ENCODE data around the gene PANK3. TPM values are rescaled to one million over a fixed set of nuclear protein-coding genes. Genes with fewer than 3 reads are reported as not detected.
"Not testable (repeated sequence)": the region's sequence is repeated elsewhere in the genome, so short reads cannot be mapped to it uniquely, and the experiment has no call there.

Gene PANK3
- polyA plus RNA-seq, 4 donors = 16.3 to 55.3 (median 25.2) TPM

GRCh38 chr5:168553377-168554130 lies 25.6 kb downstream of the PANK3 start:
- H3K27me3 ChIP-seq (ENCODE audit: control insufficient read depth in 3 of 3, insufficient read depth in 3 of 3, low read length in 3 of 3) = no peaks in the 10 kb centered on the region
- no peak overlapping the region for H3K27ac ChIP-seq (ENCODE audit: low read depth in 1 of 3, low read length in 2 of 3)
- H3K9me3 ChIP-seq (ENCODE audit: control insufficient read depth in 2 of 2, insufficient read depth in 1 of 2, low read depth in 1 of 2, low read length in 1 of 2) = no peaks in the 10 kb centered on the region
- DNase-seq (no peak), FAIRE-seq (no peak)
- H3K4me1 ChIP-seq (ENCODE audit: control insufficient read depth in 3 of 3, insufficient read depth in 2 of 3, low read depth in 1 of 3, low read length in 2 of 3) = no peaks in the 10 kb centered on the region
- no peak overlapping the region for H3K4me3 ChIP-seq (ENCODE audit: low read depth in 1 of 3, low read length in 3 of 3)
- peaks cover 7 to 21% (median 13%) of the 10 kb centered on the region in 3 donors for H3K36me3 ChIP-seq (ENCODE audit: control insufficient read depth in 3 of 3, insufficient read depth in 2 of 3, low read depth in 1 of 3, low read length in 3 of 3)
- WGBS, 3 donors = 91 to 93% (median 92%) methylated on average over 2 of the region's 2 CpGs

- Histone ChIP-seq H3K4me3 (ENCODE audit: low read depth in 1 of 3, low read length in 3 of 3) (no peak overlapping the region), H3K27ac (ENCODE audit: low read depth in 1 of 3, low read length in 2 of 3) (no peak overlapping the region), H3K36me3 (ENCODE audit: control insufficient read depth in 3 of 3, insufficient read depth in 2 of 3, low read depth in 1 of 3, low read length in 3 of 3) (peaks cover 7 to 13% (median 9%) of the 10 kb centered on the region in 3 donors), H3K4me1 (ENCODE audit: control insufficient read depth in 3 of 3, insufficient read depth in 2 of 3, low read depth in 1 of 3, low read length in 2 of 3) (no peaks in the 10 kb centered on the region), H3K9me3 (ENCODE audit: control insufficient read depth in 2 of 2, insufficient read depth in 1 of 2, low read depth in 1 of 2, low read length in 1 of 2) (no peaks in the 10 kb centered on the region), H3K27me3 (ENCODE audit: control insufficient read depth in 3 of 3, insufficient read depth in 3 of 3, low read length in 3 of 3) (no peaks in the 10 kb centered on the region)
- no peak for DNase-seq
- FAIRE-seq = no peak
- 53 to 79% (median 74%) methylated on average over 1 of the region's 1 CpG for WGBS, 3 donors
Measured at GRCh38 chr5:168552146-168552545, 27.0 kb downstream of the PANK3 start.

GRCh38 chr5:168550656-168551055 lies 28.5 kb downstream of the PANK3 start:
- Histone ChIP-seq H3K4me3 (ENCODE audit: low read depth in 1 of 3, low read length in 3 of 3) (no peak overlapping the region), H3K27ac (ENCODE audit: low read depth in 1 of 3, low read length in 2 of 3) (no peak overlapping the region), H3K4me1 (ENCODE audit: control insufficient read depth in 3 of 3, insufficient read depth in 2 of 3, low read depth in 1 of 3, low read length in 2 of 3) (no peaks in the 10 kb centered on the region), H3K9me3 (ENCODE audit: control insufficient read depth in 2 of 2, insufficient read depth in 1 of 2, low read depth in 1 of 2, low read length in 1 of 2) (no peaks in the 10 kb centered on the region), H3K36me3 (ENCODE audit: control insufficient read depth in 3 of 3, insufficient read depth in 2 of 3, low read depth in 1 of 3, low read length in 3 of 3) (peaks cover 3 to 17% (median 9%) of the 10 kb centered on the region in 3 donors), H3K27me3 (ENCODE audit: control insufficient read depth in 3 of 3, insufficient read depth in 3 of 3, low read length in 3 of 3) (no peaks in the 10 kb centered on the region)
- DNase-seq (no peak), FAIRE-seq (no peak)

GRCh38 chr5:168549554-168549953 lies 29.6 kb downstream of the PANK3 start:
- WGBS, 3 donors = 95 to 97% (median 96%) methylated on average over 7 of the region's 7 CpGs

GRCh38 chr5:168537176-168537575 lies 42.0 kb downstream of the PANK3 start:
- DNase-seq (no peak), FAIRE-seq (no peak)
- Histone ChIP-seq H3K9me3 (ENCODE audit: control insufficient read depth in 2 of 2, insufficient read depth in 1 of 2, low read depth in 1 of 2, low read length in 1 of 2) (no peaks in the 10 kb centered on the region), H3K4me3 (ENCODE audit: low read depth in 1 of 3, low read length in 3 of 3) (no peak overlapping the region), H3K27me3 (ENCODE audit: control insufficient read depth in 3 of 3, insufficient read depth in 3 of 3, low read length in 3 of 3) (peaks cover 0 to 5% (median 0%) of the 10 kb centered on the region in 3 donors), H3K36me3 (ENCODE audit: control insufficient read depth in 3 of 3, insufficient read depth in 2 of 3, low read depth in 1 of 3, low read length in 3 of 3) (no peaks in the 10 kb centered on the region), H3K4me1 (ENCODE audit: control insufficient read depth in 3 of 3, insufficient read depth in 2 of 3, low read depth in 1 of 3, low read length in 2 of 3) (no peaks in the 10 kb centered on the region), H3K27ac (ENCODE audit: low read depth in 1 of 3, low read length in 2 of 3) (no peak overlapping the region)
- 55 to 69% (median 58%) methylated on average over 2 of the region's 2 CpGs for WGBS, 3 donors

More at GRCh38 chr5:168549554-168549953, 29.6 kb downstream of the PANK3 start:
- Histone ChIP-seq H3K36me3 (ENCODE audit: control insufficient read depth in 3 of 3, insufficient read depth in 2 of 3, low read depth in 1 of 3, low read length in 3 of 3) (peaks cover 3 to 17% (median 9%) of the 10 kb centered on the region in 3 donors), H3K4me1 (ENCODE audit: control insufficient read depth in 3 of 3, insufficient read depth in 2 of 3, low read depth in 1 of 3, low read length in 2 of 3) (no peaks in the 10 kb centered on the region), H3K27me3 (ENCODE audit: control insufficient read depth in 3 of 3, insufficient read depth in 3 of 3, low read length in 3 of 3) (no peaks in the 10 kb centered on the region), H3K4me3 (ENCODE audit: low read depth in 1 of 3, low read length in 3 of 3) (no peak overlapping the region), H3K9me3 (ENCODE audit: control insufficient read depth in 2 of 2, insufficient read depth in 1 of 2, low read depth in 1 of 2, low read length in 1 of 2) (no peaks in the 10 kb centered on the region), H3K27ac (ENCODE audit: low read depth in 1 of 3, low read length in 2 of 3) (no peak overlapping the region)
- no peak for DNase-seq
- no peak for FAIRE-seq

GRCh38 chr5:168534351-168534750 lies 44.8 kb downstream of the PANK3 start:
- H3K27me3 ChIP-seq (ENCODE audit: control insufficient read depth in 3 of 3, insufficient read depth in 3 of 3, low read length in 3 of 3) = peaks cover 0 to 19% (median 16%) of the 10 kb centered on the region in 3 donors
- not testable (repeated sequence) for H3K4me1 ChIP-seq (ENCODE audit: control insufficient read depth in 3 of 3, insufficient read depth in 2 of 3, low read depth in 1 of 3, low read length in 2 of 3); H3K27ac ChIP-seq (ENCODE audit: low read depth in 1 of 3, low read length in 2 of 3); H3K9me3 ChIP-seq (ENCODE audit: control insufficient read depth in 2 of 2, insufficient read depth in 1 of 2, low read depth in 1 of 2, low read length in 1 of 2); FAIRE-seq; H3K36me3 ChIP-seq (ENCODE audit: control insufficient read depth in 3 of 3, insufficient read depth in 2 of 3, low read depth in 1 of 3, low read length in 3 of 3); DNase-seq; H3K4me3 ChIP-seq (ENCODE audit: low read depth in 1 of 3, low read length in 3 of 3)
- WGBS, 3 donors = 71 to 79% (median 78%) methylated on average over 7 of the region's 7 CpGs

GRCh38 chr5:168531987-168532864 lies 46.9 kb downstream of the PANK3 start:
- peaks cover 0 to 11% of the 10 kb centered on the region in 2 donors for H3K9me3 ChIP-seq (ENCODE audit: control insufficient read depth in 2 of 2, insufficient read depth in 1 of 2, low read depth in 1 of 2, low read length in 1 of 2)
- no peak overlapping the region for H3K27ac ChIP-seq (ENCODE audit: low read depth in 1 of 3, low read length in 2 of 3)
- WGBS, 3 donors = 69 to 85% (median 80%) methylated on average over 6 of the region's 6 CpGs
- FAIRE-seq (no peak), DNase-seq (no peak)
- peaks cover 0 to 9% (median 3%) of the 10 kb centered on the region in 3 donors for H3K4me1 ChIP-seq (ENCODE audit: control insufficient read depth in 3 of 3, insufficient read depth in 2 of 3, low read depth in 1 of 3, low read length in 2 of 3)
- H3K36me3 ChIP-seq (ENCODE audit: control insufficient read depth in 3 of 3, insufficient read depth in 2 of 3, low read depth in 1 of 3, low read length in 3 of 3) = no peaks in the 10 kb centered on the region
- H3K27me3 ChIP-seq (ENCODE audit: control insufficient read depth in 3 of 3, insufficient read depth in 3 of 3, low read length in 3 of 3) = peaks cover 0 to 23% (median 20%) of the 10 kb centered on the region in 3 donors
- H3K4me3 ChIP-seq (ENCODE audit: low read depth in 1 of 3, low read length in 3 of 3) = no peak overlapping the region

GRCh38 chr5:168531191-168531590 lies 48.0 kb downstream of the PANK3 start:
- no peak for FAIRE-seq
- Histone ChIP-seq H3K36me3 (ENCODE audit: control insufficient read depth in 3 of 3, insufficient read depth in 2 of 3, low read depth in 1 of 3, low read length in 3 of 3) (no peaks in the 10 kb centered on the region), H3K9me3 (ENCODE audit: control insufficient read depth in 2 of 2, insufficient read depth in 1 of 2, low read depth in 1 of 2, low read length in 1 of 2) (peaks cover 0 to 11% of the 10 kb centered on the region in 2 donors), H3K27me3 (ENCODE audit: control insufficient read depth in 3 of 3, insufficient read depth in 3 of 3, low read length in 3 of 3) (peaks cover 0 to 23% (median 20%) of the 10 kb centered on the region in 3 donors), H3K4me1 (ENCODE audit: control insufficient read depth in 3 of 3, insufficient read depth in 2 of 3, low read depth in 1 of 3, low read length in 2 of 3) (peaks cover 0 to 9% (median 3%) of the 10 kb centered on the region in 3 donors), H3K27ac (ENCODE audit: low read depth in 1 of 3, low read length in 2 of 3) (no peak overlapping the region), H3K4me3 (ENCODE audit: low read depth in 1 of 3, low read length in 3 of 3) (no peak overlapping the region)
- DNase-seq = no peak
- WGBS, 3 donors = 81 to 92% (median 83%) methylated on average over 4 to 5 of the region's 5 CpGs

All from small intestine (tissue), 7 donors.